Adrenal gland (tissue), 5 donors: ENCODE results near the gene ORC4.

ENCODE experiments used
- POLR2A ChIP-seq, 2 donors: fragments of 450-650 bp; IDR thresholded peaks; one replicate each; pipeline ENCODE4 v1.6.1; 2017; ENCODE audit warnings: antibody characterized with exemption in 2 of 2, mild to moderate bottlenecking in 2 of 2, moderate library complexity in 1 of 2
- TF ChIP-seq, protein P1 (sequence below), 6 experiments: fragments of 450-650 bp in 4 of 6; fragments of 200-600 bp in 2 of 6; sonication (generic) in 1 of 6; IDR thresholded peaks; 1 replicate in 5 of 6; 2 replicates in 1 of 6; pipeline versions ENCODE4 v1.5.1 to v1.8.0; 2016 to 2021; ENCODE audit warnings: antibody characterized with exemption in 6 of 6, mild to moderate bottlenecking in 2 of 6, moderate library complexity in 1 of 6
- donor health status: DM: no; HTN: no; CAD: no.

DNA sequence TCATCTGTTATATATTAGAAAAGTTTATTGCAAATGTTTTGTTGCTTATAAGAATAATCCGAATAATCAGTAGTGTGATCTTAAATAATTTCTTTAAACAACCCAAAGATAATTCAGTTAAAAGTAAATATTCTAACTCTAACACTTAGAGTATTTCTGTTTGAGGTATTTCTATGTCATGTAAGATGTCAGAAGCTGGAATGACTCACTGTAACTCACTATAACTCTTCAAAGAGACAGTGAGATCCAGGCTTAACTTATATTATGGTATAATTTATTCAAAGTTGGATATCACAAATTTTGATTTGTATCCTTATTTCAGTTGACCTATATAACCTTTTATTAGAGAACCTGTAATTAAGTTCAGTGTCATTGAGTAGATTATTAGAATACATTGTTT, 7.3 kb upstream of the ORC4 start:
- TF ChIP-seq, protein P1, sequence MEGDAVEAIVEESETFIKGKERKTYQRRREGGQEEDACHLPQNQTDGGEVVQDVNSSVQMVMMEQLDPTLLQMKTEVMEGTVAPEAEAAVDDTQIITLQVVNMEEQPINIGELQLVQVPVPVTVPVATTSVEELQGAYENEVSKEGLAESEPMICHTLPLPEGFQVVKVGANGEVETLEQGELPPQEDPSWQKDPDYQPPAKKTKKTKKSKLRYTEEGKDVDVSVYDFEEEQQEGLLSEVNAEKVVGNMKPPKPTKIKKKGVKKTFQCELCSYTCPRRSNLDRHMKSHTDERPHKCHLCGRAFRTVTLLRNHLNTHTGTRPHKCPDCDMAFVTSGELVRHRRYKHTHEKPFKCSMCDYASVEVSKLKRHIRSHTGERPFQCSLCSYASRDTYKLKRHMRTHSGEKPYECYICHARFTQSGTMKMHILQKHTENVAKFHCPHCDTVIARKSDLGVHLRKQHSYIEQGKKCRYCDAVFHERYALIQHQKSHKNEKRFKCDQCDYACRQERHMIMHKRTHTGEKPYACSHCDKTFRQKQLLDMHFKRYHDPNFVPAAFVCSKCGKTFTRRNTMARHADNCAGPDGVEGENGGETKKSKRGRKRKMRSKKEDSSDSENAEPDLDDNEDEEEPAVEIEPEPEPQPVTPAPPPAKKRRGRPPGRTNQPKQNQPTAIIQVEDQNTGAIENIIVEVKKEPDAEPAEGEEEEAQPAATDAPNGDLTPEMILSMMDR (IDR thresholded peaks at IDR 0.05): no peak
- no peak for TF ChIP-seq POLR2A (IDR thresholded peaks at IDR 0.05)
